Caco-2 (cell line): ENCODE measurements around the gene TRA2A. TPM values are rescaled to one million over a fixed set of nuclear protein-coding genes. Genes with fewer than 3 reads are reported as not detected.
A peak's percentile ranks its signal among the peaks of the same experiment; 100 is the strongest.
"Not testable (repeated sequence)": the region's sequence is repeated elsewhere in the genome, so short reads cannot be mapped to it uniquely, and the experiment has no call there.

Experiments
- BruUV-seq: library from RNA; stranded (reverse); fragments of 400-500 nt; replicated peaks from 2 replicates; lab custom pipeline; 2021; lab: Mats Ljungman, UMichigan
- CTCF ChIA-PET: fragments of 300-600 bp; sonication (Branson Sonifier 250); formaldehyde crosslinking; loops from one replicate; lab custom pipeline; 2022; ENCODE audit warnings: antibody characterized with exemption; lab: Charles Lee
- POLR2A ChIA-PET: fragments of 300-600 bp; sonication (Branson Sonifier 250); formaldehyde crosslinking; loops from one replicate; lab custom pipeline; 2022; ENCODE audit warnings: antibody characterized with exemption; lab: Charles Lee
- DNase-seq, 2 experiments: peaks; one replicate each; pipeline versions ENCODE4 v3.0.0 to v3.0.0-alpha.2; 2020 to 2022
- H3K27me3 ChIP-seq: replicated peaks from 2 replicates; pipeline ENCODE4 v1.6.0; 2011; ENCODE audit warnings: low read length; ENCODE audit not compliant: control insufficient read depth, insufficient read depth
- H3K36me3 ChIP-seq: 2 replicates; pipeline ENCODE4 v1.5.1; 2011; ENCODE audit warnings: low read length; ENCODE audit not compliant: control insufficient read depth, insufficient read depth
- H3K4me1 ChIP-seq: fragments of 250-450 bp; sonication (Bioruptor Pico); 2 replicates; pipeline ENCODE4 v1.5.1; 2020; ENCODE audit warnings: mild to moderate bottlenecking
- H3K4me3 ChIP-seq: 2 replicates; pipeline ENCODE4 v1.5.1; 2011; ENCODE audit warnings: low read depth, mild to moderate bottlenecking, control low read depth, low read length
- H3K9me3 ChIP-seq: fragments of 250-450 bp; sonication (Bioruptor Pico); 2 replicates; pipeline ENCODE4 v1.5.1; 2020; ENCODE audit warnings: mild to moderate bottlenecking, moderate library complexity
- H3K27ac Mint-ChIP-seq: one replicate; pipeline ENCODE4 v1.8.0; 2022; ENCODE audit warnings: mixed read lengths; ENCODE audit not compliant: unreplicated experiment
- H3K27me3 Mint-ChIP-seq: one replicate; pipeline ENCODE4 v1.8.0; 2022; ENCODE audit warnings: mixed read lengths; ENCODE audit not compliant: insufficient read depth, unreplicated experiment
- H3K36me3 Mint-ChIP-seq: one replicate; pipeline ENCODE4 v1.8.0; 2022; ENCODE audit warnings: mild to moderate bottlenecking, mixed read lengths; ENCODE audit not compliant: insufficient read depth, unreplicated experiment
- H3K4me1 Mint-ChIP-seq: one replicate; pipeline ENCODE4 v1.8.0; 2022; ENCODE audit warnings: low read depth, mixed read lengths; ENCODE audit not compliant: unreplicated experiment
- H3K4me3 Mint-ChIP-seq: one replicate; pipeline ENCODE4 v1.8.0; 2022; ENCODE audit warnings: mild to moderate bottlenecking, moderate library complexity, mixed read lengths; ENCODE audit not compliant: unreplicated experiment
- H3K9me3 Mint-ChIP-seq: one replicate; pipeline ENCODE4 v1.8.0; 2022; ENCODE audit warnings: mixed read lengths; ENCODE audit not compliant: unreplicated experiment
- CTCF ChIP-seq, 2 experiments: fragments of 200-600 bp in 1 of 2; IDR thresholded peaks; 1 replicate in 1 of 2; 2 replicates in 1 of 2; pipeline versions ENCODE4 v1.5.1 to v1.8.0; 2011 to 2022; ENCODE audit warnings: antibody characterized with exemption in 1 of 2, control low read depth in 1 of 2, inconsistent platforms in 1 of 2, low read depth in 1 of 2, low read length in 1 of 2, mild to moderate bottlenecking in 1 of 2, moderate library complexity in 1 of 2; ENCODE audit not compliant: insufficient read depth in 1 of 2, severe bottlenecking in 1 of 2, unreplicated experiment in 1 of 2
- intact Hi-C: fragments of 100-400 bp; cut with micrococcal nuclease; formaldehyde crosslinking; loops from one replicate; pipeline ENCODE4 v1.10.0; 2022; ENCODE audit not compliant: unreplicated experiment
- total RNA-seq: library from RNA; stranded (reverse); gene quantifications from 2 replicates; pipeline ENCODE4 v1.2.3, GENCODE V29; 2022

Gene TRA2A
- total RNA-seq, 1 experiment from 2014 or later: 123 TPM

- Mint-ChIP-seq H3K27me3 (no peaks in the 10 kb centered on the region), H3K36me3 (peaks cover 98% of the 10 kb centered on the region), H3K27ac (no peak overlapping the region), H3K9me3 (no peaks in the 10 kb centered on the region), H3K4me1 (peaks cover 13% of the 10 kb centered on the region), H3K4me3 (no peak overlapping the region)
- no peak for DNase-seq
- no peak for TF ChIP-seq CTCF (IDR thresholded peaks at IDR 0.05; ENCODE audit: insufficient read depth in 1 of 2, low read depth in 1 of 2, low read length in 1 of 2, severe bottlenecking in 1 of 2, unreplicated experiment in 1 of 2)
- Histone ChIP-seq H3K4me3 (no peak overlapping the region), H3K4me1 (no peaks in the 10 kb centered on the region), H3K9me3 (no peaks in the 10 kb centered on the region), H3K27me3 (no peaks in the 10 kb centered on the region), H3K36me3 (peaks cover 10% of the 10 kb centered on the region)
- POLR2A ChIA-PET: no interaction called here
- intact Hi-C loops: no loop called here
- no TSS peak for BruUV-seq
- CTCF ChIA-PET: no interaction called here
These were observed 17.0 kb downstream of the TRA2A start for GRCh38 chr7:23514755-23515154.

GRCh38 chr7:23513746-23514145 lies 18.0 kb downstream of the TRA2A start:
- H3K9me3 ChIP-seq, H3K4me1 ChIP-seq, POLR2A ChIA-PET, CTCF ChIA-PET, H3K27me3 Mint-ChIP-seq, intact Hi-C loops, H3K4me3 Mint-ChIP-seq, BruUV-seq, H3K4me3 ChIP-seq, H3K9me3 Mint-ChIP-seq, H3K27me3 ChIP-seq, DNase-seq: not testable (repeated sequence)
- Mint-ChIP-seq H3K4me1 (peaks cover 13% of the 10 kb centered on the region), H3K27ac (peak overlapping the region; percentile 33), H3K36me3 (peaks cover 98% of the 10 kb centered on the region)
- H3K36me3 ChIP-seq: peaks cover 10% of the 10 kb centered on the region

GRCh38 chr7:23494009-23494408 lies 37.8 kb downstream of the TRA2A start:
- no peak for TF ChIP-seq CTCF (IDR thresholded peaks at IDR 0.05; ENCODE audit: insufficient read depth in 1 of 2, low read depth in 1 of 2, low read length in 1 of 2, severe bottlenecking in 1 of 2, unreplicated experiment in 1 of 2)
- H3K4me3 Mint-ChIP-seq: no peak overlapping the region
- H3K36me3 Mint-ChIP-seq: peaks cover 22% of the 10 kb centered on the region
- POLR2A ChIA-PET: no interaction called here
- peaks cover 12% of the 10 kb centered on the region for H3K4me1 Mint-ChIP-seq
- H3K4me1 ChIP-seq: peaks cover 24% of the 10 kb centered on the region
- no peaks in the 10 kb centered on the region for H3K27me3 Mint-ChIP-seq
- no peak for DNase-seq
- H3K9me3 ChIP-seq: no peaks in the 10 kb centered on the region
- no peak overlapping the region for H3K27ac Mint-ChIP-seq
- H3K27me3 ChIP-seq: no peaks in the 10 kb centered on the region
- BruUV-seq: no TSS peak
- no peaks in the 10 kb centered on the region for H3K36me3 ChIP-seq
- CTCF ChIA-PET: no interaction called here
- H3K9me3 Mint-ChIP-seq: no peaks in the 10 kb centered on the region
- intact Hi-C loops: no loop called here
- no peak overlapping the region for H3K4me3 ChIP-seq

- Histone ChIP-seq H3K36me3 (no peaks in the 10 kb centered on the region), H3K4me3 (no peak overlapping the region), H3K9me3 (no peaks in the 10 kb centered on the region), H3K4me1 (peaks cover 17% of the 10 kb centered on the region), H3K27me3 (no peaks in the 10 kb centered on the region)
- POLR2A ChIA-PET: no interaction called here
- intact Hi-C loops: no loop called here
- H3K4me3 Mint-ChIP-seq: no peak overlapping the region
- CTCF ChIA-PET: no interaction called here
- no peaks in the 10 kb centered on the region for H3K27me3 Mint-ChIP-seq
- no peak for DNase-seq
- H3K9me3 Mint-ChIP-seq: no peaks in the 10 kb centered on the region
- H3K4me1 Mint-ChIP-seq: peaks cover 6% of the 10 kb centered on the region
- H3K36me3 Mint-ChIP-seq: peaks cover 8% of the 10 kb centered on the region
- no peak for TF ChIP-seq CTCF (IDR thresholded peaks at IDR 0.05; ENCODE audit: insufficient read depth in 1 of 2, low read depth in 1 of 2, low read length in 1 of 2, severe bottlenecking in 1 of 2, unreplicated experiment in 1 of 2)
- H3K27ac Mint-ChIP-seq: no peak overlapping the region
- BruUV-seq: no TSS peak
These were observed 40.3 kb downstream of the TRA2A start for GRCh38 chr7:23491502-23491901.
